ENCODE results near the gene NKAIN1.

Gene NKAIN1

GRCh38 chr1:31228986-31229385 is 10.7 kb downstream of the NKAIN1 start:
- TF ChIP-seq CTCF (IDR thresholded peaks at IDR 0.05), result no peak

GRCh38 chr1:31227891-31228568 is 11.7 kb downstream of the NKAIN1 start:
- no peak for TF ChIP-seq CTCF (IDR thresholded peaks at IDR 0.05)

GRCh38 chr1:31224068-31224467 is 15.6 kb downstream of the NKAIN1 start:
- TF ChIP-seq CTCF (IDR thresholded peaks at IDR 0.05), result no peak

- no peak for TF ChIP-seq CTCF (IDR thresholded peaks at IDR 0.05)
Observed at GRCh38 chr1:31222176-31222575, 17.5 kb downstream of the NKAIN1 start.

- TF ChIP-seq CTCF (IDR thresholded peaks at IDR 0.05), result no peak
Observed at GRCh38 chr1:31221072-31221471, 18.6 kb downstream of the NKAIN1 start.

- TF ChIP-seq CTCF (IDR thresholded peaks at IDR 0.05), result no peak
Observed at GRCh38 chr1:31219489-31219888, 20.2 kb downstream of the NKAIN1 start.

GRCh38 chr1:31218705-31219104 is 21.0 kb downstream of the NKAIN1 start:
- no peak for TF ChIP-seq CTCF (IDR thresholded peaks at IDR 0.05)

GRCh38 chr1:31216016-31216415 is 23.7 kb downstream of the NKAIN1 start:
- TF ChIP-seq CTCF (IDR thresholded peaks at IDR 0.05), result no peak
